AG10803 (cell line): ENCODE measurements around the gene MIA3.

Source experiments
- DNase-seq: peaks from one replicate; pipeline ENCODE4 v3.0.0; 2010; ENCODE audit warnings: low read depth
- H3K4me3 ChIP-seq: 2 replicates; pipeline ENCODE4 v1.5.1; 2011; ENCODE audit warnings: mild to moderate bottlenecking, low read length, control low read depth
- CTCF ChIP-seq: conservative IDR thresholded peaks from 2 replicates; pipeline ENCODE4 v1.5.1; 2011; ENCODE audit warnings: mild to moderate bottlenecking, low read length, control low read depth, inconsistent platforms

MIA3 gene

DNA sequence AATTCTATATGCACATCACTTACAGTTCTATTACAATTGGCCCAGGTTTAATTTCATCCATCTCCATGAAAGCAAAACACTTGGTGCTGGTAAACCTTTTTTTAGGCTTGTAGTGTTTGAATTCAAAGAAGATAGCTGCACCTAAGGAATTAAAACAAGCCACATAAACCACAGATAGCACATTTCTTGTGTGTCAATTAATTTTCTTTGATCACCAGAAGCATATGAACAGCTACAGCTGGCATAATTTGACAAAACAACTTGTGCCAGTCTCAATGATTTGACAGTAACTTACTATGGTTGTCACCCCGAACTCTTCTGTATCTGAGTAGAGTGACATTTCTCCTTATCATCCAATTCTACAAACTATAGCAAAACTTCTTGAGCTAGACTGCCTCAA, 52.2 kb downstream of the MIA3 start:
- TF ChIP-seq CTCF: no peak
- DNase-seq: no peak
- H3K4me3 ChIP-seq: no peak overlapping the region

DNA sequence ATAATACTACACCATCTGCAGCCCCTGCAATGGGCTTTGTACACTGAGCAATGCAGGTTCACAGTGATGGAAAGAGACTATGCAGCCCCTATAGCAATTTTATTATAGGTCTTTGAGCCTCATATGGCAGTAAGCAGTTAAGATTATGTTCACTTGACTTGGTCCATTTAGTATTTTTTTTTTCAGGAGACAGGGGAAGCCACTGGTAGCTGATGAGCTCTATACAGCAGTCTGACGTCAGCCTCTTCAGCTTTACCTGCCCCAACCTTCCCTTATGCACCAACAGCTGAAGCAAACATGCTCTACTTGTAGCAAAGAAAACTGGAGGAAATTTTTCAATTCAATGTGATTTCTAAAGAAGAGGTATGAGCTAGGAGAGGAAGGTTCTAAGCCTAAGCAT, 62.2 kb downstream of the MIA3 start:
- no peak for DNase-seq
- no peak for TF ChIP-seq CTCF
- H3K4me3 ChIP-seq: no peak overlapping the region

DNA sequence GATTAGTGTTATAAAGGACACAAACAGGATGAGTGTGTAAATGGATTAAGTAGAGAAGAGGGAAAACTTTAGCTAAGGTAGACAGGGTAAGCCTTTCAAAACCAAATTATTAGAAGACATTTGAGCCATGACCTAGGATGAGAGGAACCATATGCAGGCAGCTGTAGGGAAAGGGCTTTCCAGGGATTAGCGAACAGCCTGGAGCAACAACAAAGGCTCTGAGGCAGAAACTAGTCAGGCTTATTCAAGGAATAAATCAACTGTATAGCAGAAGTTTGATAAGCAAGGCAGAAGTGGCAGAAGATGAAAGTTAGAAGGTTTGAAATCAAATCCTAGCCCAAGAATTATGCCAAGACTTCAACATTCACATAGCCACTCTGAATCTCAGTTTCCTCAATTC, 73.1 kb downstream of the MIA3 start:
- H3K4me3 ChIP-seq: no peak overlapping the region
- TF ChIP-seq CTCF: no peak
- no peak for DNase-seq

DNA sequence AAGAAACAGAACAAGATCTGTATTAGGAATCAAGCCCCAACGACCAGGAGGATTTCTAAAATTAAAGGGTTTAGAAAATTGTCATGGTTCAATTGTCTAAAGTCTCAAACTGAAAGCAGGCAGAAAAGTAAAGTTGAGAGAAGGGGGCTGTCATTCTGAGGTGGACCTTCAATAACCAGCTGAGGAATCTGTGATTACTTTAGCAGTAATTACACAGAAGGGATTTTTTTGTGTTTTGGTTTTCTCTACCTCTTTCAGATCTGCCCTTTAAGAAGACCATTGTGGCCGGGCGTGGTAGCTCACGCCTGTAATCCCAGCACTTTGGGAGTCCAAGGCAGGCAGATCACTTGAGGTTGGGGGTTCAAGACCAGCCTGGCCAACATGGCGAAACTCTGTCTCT, 77.0 kb downstream of the MIA3 start:
- no peak overlapping the region for H3K4me3 ChIP-seq
- TF ChIP-seq CTCF: no peak
- no peak for DNase-seq

GRCh38 chr1:222696741-222697140, 78.8 kb downstream of the MIA3 start:
- DNase-seq: no peak
- no peak for TF ChIP-seq CTCF
- H3K4me3 ChIP-seq: no peak overlapping the region

- no peak for TF ChIP-seq CTCF
- no peak overlapping the region for H3K4me3 ChIP-seq
- no peak for DNase-seq
Observed at GRCh38 chr1:222697203-222697602, 79.3 kb downstream of the MIA3 start.

DNA sequence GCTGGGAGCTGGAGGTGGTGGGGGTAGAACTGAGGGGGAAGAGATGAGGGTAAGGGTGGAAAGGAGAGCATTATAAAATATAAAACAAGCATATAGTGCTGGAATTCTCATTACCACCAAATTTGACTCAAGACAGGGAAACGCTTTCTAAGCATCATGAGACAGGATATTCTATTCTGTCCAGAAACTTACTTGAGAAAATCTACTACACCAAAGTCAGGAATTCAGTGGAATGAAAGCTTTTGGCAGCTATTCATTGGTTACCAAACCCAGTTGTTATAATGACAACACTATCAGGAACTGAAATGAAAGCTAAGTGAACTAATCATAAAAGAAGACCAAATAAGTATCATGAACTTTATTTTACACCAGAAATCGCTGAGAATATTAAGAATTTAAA, 79.9 kb downstream of the MIA3 start:
- DNase-seq: peak; percentile 75
- no peak overlapping the region for H3K4me3 ChIP-seq
- no peak for TF ChIP-seq CTCF
